Measurements from ENCODE around the gene SIX1. TPM values are rescaled to one million over a fixed set of nuclear protein-coding genes. Genes with fewer than 3 reads are reported as not detected.

The SIX1 gene
- total RNA-seq, 4 donors from 2014 or later, result 0.42 to 0.58 (median 0.48) TPM

DNA sequence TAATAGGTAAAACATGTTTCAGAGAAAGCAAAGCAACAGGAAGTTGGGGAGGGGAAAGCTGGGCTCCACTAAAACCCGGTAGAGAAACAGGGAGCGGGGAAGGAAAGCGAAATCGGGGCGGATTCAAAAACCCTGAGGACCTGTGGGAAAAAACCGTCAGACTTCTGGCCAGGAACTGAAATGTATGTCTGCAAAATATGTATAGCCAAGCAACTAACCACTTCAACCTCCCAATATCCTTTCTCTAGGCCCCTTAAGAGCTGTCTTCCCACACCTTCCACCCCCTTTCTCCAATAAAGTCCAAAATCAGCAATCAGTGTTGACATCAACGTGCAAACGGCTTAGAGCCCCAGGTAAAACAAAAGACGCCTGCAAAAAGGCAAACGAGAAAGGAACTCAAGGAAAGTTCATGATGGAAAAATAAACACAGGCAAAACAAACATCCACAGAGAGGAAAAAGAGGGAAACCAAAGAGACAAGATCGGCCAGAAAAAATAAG, 32.8 kb downstream of the SIX1 start:
- no peak for TF ChIP-seq EP300 (IDR thresholded peaks at IDR 0.05)
- TF ChIP-seq, protein P1, sequence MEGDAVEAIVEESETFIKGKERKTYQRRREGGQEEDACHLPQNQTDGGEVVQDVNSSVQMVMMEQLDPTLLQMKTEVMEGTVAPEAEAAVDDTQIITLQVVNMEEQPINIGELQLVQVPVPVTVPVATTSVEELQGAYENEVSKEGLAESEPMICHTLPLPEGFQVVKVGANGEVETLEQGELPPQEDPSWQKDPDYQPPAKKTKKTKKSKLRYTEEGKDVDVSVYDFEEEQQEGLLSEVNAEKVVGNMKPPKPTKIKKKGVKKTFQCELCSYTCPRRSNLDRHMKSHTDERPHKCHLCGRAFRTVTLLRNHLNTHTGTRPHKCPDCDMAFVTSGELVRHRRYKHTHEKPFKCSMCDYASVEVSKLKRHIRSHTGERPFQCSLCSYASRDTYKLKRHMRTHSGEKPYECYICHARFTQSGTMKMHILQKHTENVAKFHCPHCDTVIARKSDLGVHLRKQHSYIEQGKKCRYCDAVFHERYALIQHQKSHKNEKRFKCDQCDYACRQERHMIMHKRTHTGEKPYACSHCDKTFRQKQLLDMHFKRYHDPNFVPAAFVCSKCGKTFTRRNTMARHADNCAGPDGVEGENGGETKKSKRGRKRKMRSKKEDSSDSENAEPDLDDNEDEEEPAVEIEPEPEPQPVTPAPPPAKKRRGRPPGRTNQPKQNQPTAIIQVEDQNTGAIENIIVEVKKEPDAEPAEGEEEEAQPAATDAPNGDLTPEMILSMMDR (IDR thresholded peaks at IDR 0.05), result no peak
- no peak for TF ChIP-seq POLR2A (IDR thresholded peaks at IDR 0.05; ENCODE audit: low read depth)
- TF ChIP-seq POLR2AphosphoS5 (IDR thresholded peaks at IDR 0.05), result no peak
- Histone ChIP-seq H3K4me1 (no peaks in the 10 kb centered on the region), H3K4me3 (no peak overlapping the region), H3K27ac (replicated peaks in 1 of 4) (no peak overlapping the region), H3K36me3 (no peaks in the 10 kb centered on the region), H3K9me3 (no peaks in the 10 kb centered on the region), H3K27me3 (peaks cover 0 to 10% (median 0%) of the 10 kb centered on the region in 4 donors)
- 58% methylated on average over 11 of the region's 11 CpGs for WGBS
- intact Hi-C loops (cut with DNase I), result no loop called here
- no peak for DNase-seq (ENCODE audit: extremely low spot score)

DNA sequence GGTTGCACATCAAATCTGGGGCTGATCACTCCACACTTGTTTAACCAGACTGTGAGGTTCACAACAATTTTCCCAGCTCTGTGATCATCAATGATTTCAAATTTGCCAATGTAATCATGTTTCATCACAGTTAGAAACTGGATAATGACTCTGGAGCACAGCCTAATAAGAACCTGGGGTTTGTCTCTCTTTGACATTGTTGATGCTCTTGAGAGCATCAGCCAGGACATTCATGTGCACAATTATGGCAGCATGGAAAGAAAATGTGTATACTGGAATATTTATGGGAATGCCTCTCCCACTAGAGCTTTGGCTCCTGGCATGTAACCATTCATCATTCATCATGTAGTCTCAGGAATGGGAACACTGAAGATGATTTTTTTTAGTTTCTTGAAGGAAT, 47.0 kb downstream of the SIX1 start:
- no peaks in the 10 kb centered on the region for H3K27me3 ChIP-seq
- TF ChIP-seq POLR2A (IDR thresholded peaks at IDR 0.05; ENCODE audit: low read depth), result no peak
- TF ChIP-seq, protein P1 (IDR thresholded peaks at IDR 0.05), result no peak
- no peak for TF ChIP-seq EP300 (IDR thresholded peaks at IDR 0.05)
- no peak for TF ChIP-seq POLR2AphosphoS5 (IDR thresholded peaks at IDR 0.05)
- intact Hi-C loops (cut with DNase I), result no loop called here

DNA sequence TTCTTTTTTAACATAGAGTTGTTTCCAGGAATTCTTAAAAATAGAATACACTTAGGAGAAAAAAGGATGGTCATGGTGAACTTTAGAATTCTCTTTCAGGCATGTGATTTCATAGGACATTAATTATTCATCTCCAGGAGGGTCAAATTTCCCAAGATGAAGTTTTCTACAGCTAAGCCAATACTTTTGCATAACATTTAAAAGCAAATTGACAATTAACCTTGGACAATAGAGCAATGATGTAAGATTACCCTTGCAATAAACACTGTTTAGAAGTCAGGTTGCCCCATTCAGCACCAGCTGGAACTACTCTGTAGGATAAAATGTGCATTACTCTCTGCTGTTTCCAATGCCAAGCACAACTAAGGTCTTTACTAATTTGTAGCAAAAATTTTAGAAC, 49.5 kb downstream of the SIX1 start:
- no peak for DNase-seq (ENCODE audit: extremely low spot score)
- TF ChIP-seq POLR2A (IDR thresholded peaks at IDR 0.05; ENCODE audit: low read depth) (no peak), POLR2AphosphoS5 (IDR thresholded peaks at IDR 0.05) (no peak), EP300 (IDR thresholded peaks at IDR 0.05) (no peak)
- TF ChIP-seq, protein P1 (IDR thresholded peaks at IDR 0.05), result no peak
- Histone ChIP-seq H3K4me3 (no peak overlapping the region), H3K9me3 (no peaks in the 10 kb centered on the region), H3K4me1 (peaks cover 0 to 7% (median 2%) of the 10 kb centered on the region in 4 donors), H3K36me3 (no peaks in the 10 kb centered on the region), H3K27ac (replicated peaks in 1 of 4) (no peak overlapping the region), H3K27me3 (no peaks in the 10 kb centered on the region)
- intact Hi-C loops (cut with DNase I), result no loop called here

More for the DNA sequence above, 47.0 kb downstream of the SIX1 start:
- no peaks in the 10 kb centered on the region for H3K36me3 ChIP-seq
- peaks cover 0 to 7% (median 2%) of the 10 kb centered on the region in 4 donors for H3K4me1 ChIP-seq
- no peaks in the 10 kb centered on the region for H3K9me3 ChIP-seq
- H3K4me3 ChIP-seq, result no peak overlapping the region
- H3K27ac ChIP-seq (replicated peaks in 1 of 4), result no peak overlapping the region
- no peak for DNase-seq (ENCODE audit: extremely low spot score)

DNA sequence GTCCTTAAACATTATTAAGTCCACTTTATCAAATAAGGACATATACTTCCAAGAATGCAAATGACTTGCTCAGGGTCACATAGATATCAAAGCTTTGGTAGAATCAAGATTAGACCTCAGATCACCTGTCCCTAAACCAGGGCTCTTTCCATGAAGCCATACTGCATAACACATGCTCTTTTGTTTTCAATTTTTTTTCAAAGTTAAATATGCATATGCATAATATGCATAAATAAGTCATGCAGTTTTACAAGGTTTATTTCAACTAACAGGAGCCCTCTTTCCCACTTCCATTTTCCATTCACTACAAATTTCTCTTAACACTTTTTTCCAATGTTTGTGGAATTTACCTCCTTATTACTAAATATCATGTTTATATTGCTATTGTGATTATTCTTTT, 53.1 kb downstream of the SIX1 start:
- no peak overlapping the region for H3K27ac ChIP-seq (replicated peaks in 1 of 4)
- TF ChIP-seq, protein P1 (IDR thresholded peaks at IDR 0.05), result no peak
- TF ChIP-seq POLR2A (IDR thresholded peaks at IDR 0.05; ENCODE audit: low read depth) (no peak), EP300 (IDR thresholded peaks at IDR 0.05) (no peak), POLR2AphosphoS5 (IDR thresholded peaks at IDR 0.05) (no peak)
- H3K36me3 ChIP-seq, result no peaks in the 10 kb centered on the region
- no peaks in the 10 kb centered on the region for H3K27me3 ChIP-seq
- no peak for DNase-seq (ENCODE audit: extremely low spot score)
- no peaks in the 10 kb centered on the region for H3K4me1 ChIP-seq
- intact Hi-C loops (cut with DNase I), result no loop called here
- H3K9me3 ChIP-seq, result no peaks in the 10 kb centered on the region
- no peak overlapping the region for H3K4me3 ChIP-seq

DNA sequence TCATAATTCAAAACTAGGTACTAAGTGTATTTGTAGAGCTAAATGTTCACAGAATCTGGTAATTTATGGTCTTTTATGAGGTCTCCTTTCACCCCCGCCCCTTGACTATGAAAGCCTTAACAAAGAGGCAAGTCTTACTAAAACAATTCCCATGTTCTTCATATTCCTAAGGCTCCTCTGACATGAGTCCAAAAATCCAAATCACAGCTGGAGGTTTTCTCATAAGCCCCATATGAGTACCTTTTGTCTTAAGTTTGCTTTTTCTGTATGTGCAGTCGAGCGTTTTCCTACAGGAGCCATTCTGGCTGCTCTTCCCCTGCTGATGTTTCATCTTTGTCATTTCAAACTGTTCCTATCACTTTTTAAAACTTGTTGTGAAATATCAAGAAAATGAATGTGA, 55.2 kb downstream of the SIX1 start:
- H3K4me1 ChIP-seq, result no peaks in the 10 kb centered on the region
- no peak for DNase-seq (ENCODE audit: extremely low spot score)
- 83% methylated on average over 3 of the region's 3 CpGs for WGBS
- intact Hi-C loops (cut with DNase I), result no loop called here
- H3K27ac ChIP-seq (replicated peaks in 1 of 4), result no peak overlapping the region
- H3K36me3 ChIP-seq, result no peaks in the 10 kb centered on the region
- TF ChIP-seq POLR2A (IDR thresholded peaks at IDR 0.05; ENCODE audit: low read depth), result no peak
- TF ChIP-seq POLR2AphosphoS5 (IDR thresholded peaks at IDR 0.05), result no peak
- TF ChIP-seq, protein P1 (IDR thresholded peaks at IDR 0.05), result no peak
- TF ChIP-seq EP300 (IDR thresholded peaks at IDR 0.05), result no peak
- no peak overlapping the region for H3K4me3 ChIP-seq
- no peaks in the 10 kb centered on the region for H3K9me3 ChIP-seq
- H3K27me3 ChIP-seq, result no peaks in the 10 kb centered on the region

All from esophagus muscularis mucosa (tissue), 4 donors.